HEK293 (cell line): Measurements from ENCODE around the gene ZNF76.

Experiments used
- CTCF ChIA-PET: fragments of 350-600 bp; formaldehyde crosslinking; extraction: SDS; loops from one replicate; lab custom pipeline; 2021; ENCODE audit warnings: antibody characterized with exemption; lab: Yijun Ruan, JAX
- POLR2A ChIA-PET: fragments of 300-600 bp; formaldehyde crosslinking; extraction: SDS; loops from one replicate; lab custom pipeline; 2020; ENCODE audit warnings: antibody characterized with exemption, inconsistent platforms; lab: Yijun Ruan, JAX
- H3K27ac ChIP-seq: fragments of 200-500 bp; sonication (Bioruptor generic); 2 replicates; pipeline ENCODE4 v1.5.1; 2014; ENCODE audit warnings: low read depth, low read length, control low read depth, inconsistent platforms; ENCODE audit errors: extremely low read depth
- H3K36me3 ChIP-seq, 2 experiments: fragments of 200-500 bp in 1 of 2; sonication (Bioruptor generic) in 1 of 2; 1 replicate in 1 of 2; 2 replicates in 1 of 2; pipeline ENCODE4 v1.5.1; 2014 to 2017; ENCODE audit warnings: inconsistent platforms in 2 of 2, low read length in 2 of 2; ENCODE audit not compliant: control insufficient read depth in 2 of 2, insufficient read depth in 1 of 2
- H3K4me1 ChIP-seq: fragments of 200-500 bp; sonication (Bioruptor generic); 2 replicates; pipeline ENCODE4 v1.5.1; 2014; ENCODE audit warnings: mild to moderate bottlenecking, low read length, inconsistent platforms; ENCODE audit not compliant: control insufficient read depth, insufficient read depth
- H3K4me3 ChIP-seq: 2 replicates; pipeline ENCODE4 v1.5.1; 2011; ENCODE audit warnings: low read depth, mild to moderate bottlenecking, control low read depth, low read length, moderate library complexity
- H3K9me3 ChIP-seq: fragments of 200-500 bp; sonication (Bioruptor generic); 2 replicates; pipeline ENCODE4 v1.5.1; 2014; ENCODE audit warnings: low read depth, low read length, inconsistent platforms; ENCODE audit not compliant: control insufficient read depth, insufficient read depth
- BCL11A ChIP-seq: fragments of 450-650 bp; formaldehyde crosslinking; IDR thresholded peaks from 2 replicates; pipeline ENCODE4 v1.5.1; 2016; ENCODE audit warnings: low read depth, missing biosample characterization, missing genetic modification characterization
- ELK4 ChIP-seq: IDR thresholded peaks from 2 replicates; pipeline ENCODE4 v1.6.1; 2011; ENCODE audit warnings: mild to moderate bottlenecking, low read depth, low read length, borderline replicate concordance
- GLIS2 ChIP-seq: fragments of 450-650 bp; formaldehyde crosslinking; IDR thresholded peaks from 2 replicates; pipeline ENCODE4 v1.5.1; 2016; ENCODE audit warnings: missing biosample characterization, missing genetic modification characterization
- SCRT2 ChIP-seq: fragments of 450-650 bp; formaldehyde crosslinking; IDR thresholded peaks from 2 replicates; pipeline ENCODE4 v1.5.1; 2016; ENCODE audit warnings: missing biosample characterization, missing genetic modification characterization
- TCF7L2 ChIP-seq: IDR thresholded peaks from 2 replicates; pipeline ENCODE4 v1.6.1; 2011; ENCODE audit warnings: low read depth, mild to moderate bottlenecking, inconsistent platforms, low read length, moderate library complexity, borderline replicate concordance
- ZFHX2 ChIP-seq: fragments of 450-650 bp; formaldehyde crosslinking; conservative IDR thresholded peaks from 2 replicates; pipeline ENCODE4 v1.5.1; 2016; ENCODE audit warnings: missing biosample characterization, missing genetic modification characterization
- ZFP3 ChIP-seq: fragments of 450-650 bp; formaldehyde crosslinking; IDR thresholded peaks from 2 replicates; pipeline ENCODE4 v1.5.1; 2016; ENCODE audit warnings: low read depth, missing biosample characterization, missing genetic modification characterization
- ZNF114 ChIP-seq: fragments of 450-650 bp; formaldehyde crosslinking; IDR thresholded peaks from 2 replicates; pipeline ENCODE4 v1.5.0; 2017; ENCODE audit warnings: missing biosample characterization, missing genetic modification characterization
- ZNF146 ChIP-seq: fragments of 450-650 bp; formaldehyde crosslinking; IDR thresholded peaks from 2 replicates; pipeline ENCODE4 v1.5.1; 2016; ENCODE audit warnings: missing biosample characterization, missing genetic modification characterization
- ZNF19 ChIP-seq: fragments of 450-650 bp; formaldehyde crosslinking; IDR thresholded peaks from 2 replicates; pipeline ENCODE4; 2016; ENCODE audit warnings: missing biosample characterization, missing genetic modification characterization, low read depth
- ZNF221 ChIP-seq: fragments of 450-650 bp; formaldehyde crosslinking; IDR thresholded peaks from 2 replicates; pipeline ENCODE4 v1.5.1; 2017; ENCODE audit warnings: missing biosample characterization, missing genetic modification characterization, borderline replicate concordance
- ZNF280C ChIP-seq: fragments of 450-650 bp; formaldehyde crosslinking; IDR thresholded peaks from 2 replicates; pipeline ENCODE4 v1.5.1; 2016; ENCODE audit warnings: missing biosample characterization, missing genetic modification characterization
- ZNF362 ChIP-seq: fragments of 450-650 bp; formaldehyde crosslinking; IDR thresholded peaks from 2 replicates; pipeline ENCODE4 v1.5.1; 2016; ENCODE audit warnings: missing biosample characterization, missing genetic modification characterization
- ZNF398 ChIP-seq: fragments of 450-650 bp; formaldehyde crosslinking; IDR thresholded peaks from 2 replicates; pipeline ENCODE4 v1.5.1; 2017; ENCODE audit warnings: missing biosample characterization, missing genetic modification characterization
- ZNF521 ChIP-seq: fragments of 450-650 bp; formaldehyde crosslinking; IDR thresholded peaks from 2 replicates; pipeline ENCODE4 v1.5.1; 2017; ENCODE audit warnings: missing biosample characterization, mild to moderate bottlenecking, missing genetic modification characterization
- ZNF544 ChIP-seq: fragments of 450-650 bp; formaldehyde crosslinking; IDR thresholded peaks from 2 replicates; pipeline ENCODE4 v1.5.0; 2017; ENCODE audit warnings: missing biosample characterization, missing genetic modification characterization
- ZNF558 ChIP-seq: fragments of 450-650 bp; formaldehyde crosslinking; IDR thresholded peaks from 2 replicates; pipeline ENCODE4 v1.5.1; 2016; ENCODE audit warnings: missing biosample characterization, missing genetic modification characterization
- ZNF561 ChIP-seq: fragments of 450-650 bp; IDR thresholded peaks from 2 replicates; pipeline ENCODE4 v1.5.1; 2018; ENCODE audit warnings: missing biosample characterization, missing genetic modification characterization, borderline replicate concordance
- ZNF585B ChIP-seq: fragments of 450-650 bp; formaldehyde crosslinking; IDR thresholded peaks from 2 replicates; pipeline ENCODE4 v1.5.1; 2016; ENCODE audit warnings: missing biosample characterization, missing genetic modification characterization
- ZNF621 ChIP-seq: fragments of 450-650 bp; formaldehyde crosslinking; IDR thresholded peaks from 2 replicates; pipeline ENCODE4 v1.5.1; 2017; ENCODE audit warnings: missing biosample characterization, missing genetic modification characterization
- ZNF658 ChIP-seq: fragments of 450-650 bp; formaldehyde crosslinking; IDR thresholded peaks from 2 replicates; pipeline ENCODE4; 2016; ENCODE audit warnings: missing biosample characterization, missing genetic modification characterization
- ZNF664 ChIP-seq: fragments of 450-650 bp; formaldehyde crosslinking; IDR thresholded peaks from 2 replicates; pipeline ENCODE4 v1.5.1; 2016; ENCODE audit warnings: missing biosample characterization, missing genetic modification characterization
- ZNF670 ChIP-seq: fragments of 450-650 bp; formaldehyde crosslinking; IDR thresholded peaks from 2 replicates; pipeline ENCODE4 v1.5.1; 2016; ENCODE audit warnings: missing biosample characterization, missing genetic modification characterization, low read depth
- ZNF701 ChIP-seq: fragments of 450-650 bp; formaldehyde crosslinking; IDR thresholded peaks from 2 replicates; pipeline ENCODE4 v1.5.1; 2016; ENCODE audit warnings: missing biosample characterization, missing genetic modification characterization
- ZNF707 ChIP-seq: fragments of 450-650 bp; formaldehyde crosslinking; IDR thresholded peaks from 2 replicates; pipeline ENCODE4 v1.5.1; 2016; ENCODE audit warnings: missing biosample characterization, missing genetic modification characterization
- ZNF785 ChIP-seq: fragments of 450-650 bp; formaldehyde crosslinking; IDR thresholded peaks from 2 replicates; pipeline ENCODE4 v1.5.1; 2016; ENCODE audit warnings: missing biosample characterization, missing genetic modification characterization

The ZNF76 gene

GRCh38 chr6:35280903-35281302, 21.4 kb downstream of the ZNF76 start (continued):
- TF ChIP-seq ZNF658 (no peak), ELK4 (no peak), ZFP3 (tag by site-specific recombination) (no peak), ZNF521 (tag by site-specific recombination) (no peak), ZNF585B (tag by site-specific recombination) (no peak), ZNF561 (tag by site-specific recombination) (no peak; the same call in 1 of the 2 replicates), ZNF398 (tag by site-specific recombination) (no peak), SCRT2 (tag by site-specific recombination) (no peak), ZFHX2 (no peak), ZNF701 (no peak), GLIS2 (tag by site-specific recombination) (no peak), ZNF707 (no peak), BCL11A (tag by site-specific recombination) (no peak), ZNF362 (no peak), ZNF558 (0 out of 2 replicates have a peak, but pooled peaks have one; percentile 17), ZNF544 (tag by site-specific recombination) (no peak), TCF7L2 (no peak), ZNF621 (no peak), ZNF146 (tag by site-specific recombination) (no peak), ZNF670 (tag by site-specific recombination) (no peak), ZNF280C (tag by site-specific recombination) (no peak), ZNF114 (tag by site-specific recombination) (no peak), ZNF221 (tag by site-specific recombination) (no peak), ZNF664 (tag by site-specific recombination) (no peak)

GRCh38 chr6:35282472-35282871, 22.9 kb downstream of the ZNF76 start:
- TF ChIP-seq ZNF19 (tag by site-specific recombination) (no peak), ZNF785 (no peak)
- peaks cover 14% of the 10 kb centered on the region for H3K4me1 ChIP-seq
- POLR2A ChIA-PET, result no interaction called here
- H3K4me3 ChIP-seq, result no peak overlapping the region
- peaks cover 25 to 52% of the 10 kb centered on the region in 2 experiments; a peak in 2 of 3 replicates for H3K36me3 ChIP-seq
- no peak overlapping the region for H3K27ac ChIP-seq
- no peaks in the 10 kb centered on the region for H3K9me3 ChIP-seq
- CTCF ChIA-PET, result interaction anchor here (0.6 to 2.4 kb wide), 3 partner anchors 11 to 265 kb away, joined by 3 to 5 read pairs (median 5); no protein-coding TSS in a partner anchor
